D721Med (cell line): ENCODE results near the gene C4orf50.
A peak's percentile ranks its signal among the peaks of the same experiment; 100 is the strongest.
"Not testable (repeated sequence)": the region's sequence is repeated elsewhere in the genome, so short reads cannot be mapped to it uniquely, and the experiment has no call there.

ENCODE experiments used
- DNase-seq: peaks from one replicate; pipeline ENCODE4 v3.0.0; 2011; ENCODE audit warnings: low spot score; ENCODE audit not compliant: insufficient read length
- FAIRE-seq: peaks from 2 replicates; lab custom pipeline; 2011; peaks lifted over from hg19 to GRCh38; lab: Jason Lieb, UNC
- TF ChIP-seq, protein P1 (sequence below): IDR thresholded peaks from 2 replicates; pipeline ENCODE4 v1.5.1; 2012; ENCODE audit warnings: mild to moderate bottlenecking, control low read depth; ENCODE audit not compliant: insufficient read depth; ENCODE audit errors: missing control alignments

C4orf50 gene

DNA sequence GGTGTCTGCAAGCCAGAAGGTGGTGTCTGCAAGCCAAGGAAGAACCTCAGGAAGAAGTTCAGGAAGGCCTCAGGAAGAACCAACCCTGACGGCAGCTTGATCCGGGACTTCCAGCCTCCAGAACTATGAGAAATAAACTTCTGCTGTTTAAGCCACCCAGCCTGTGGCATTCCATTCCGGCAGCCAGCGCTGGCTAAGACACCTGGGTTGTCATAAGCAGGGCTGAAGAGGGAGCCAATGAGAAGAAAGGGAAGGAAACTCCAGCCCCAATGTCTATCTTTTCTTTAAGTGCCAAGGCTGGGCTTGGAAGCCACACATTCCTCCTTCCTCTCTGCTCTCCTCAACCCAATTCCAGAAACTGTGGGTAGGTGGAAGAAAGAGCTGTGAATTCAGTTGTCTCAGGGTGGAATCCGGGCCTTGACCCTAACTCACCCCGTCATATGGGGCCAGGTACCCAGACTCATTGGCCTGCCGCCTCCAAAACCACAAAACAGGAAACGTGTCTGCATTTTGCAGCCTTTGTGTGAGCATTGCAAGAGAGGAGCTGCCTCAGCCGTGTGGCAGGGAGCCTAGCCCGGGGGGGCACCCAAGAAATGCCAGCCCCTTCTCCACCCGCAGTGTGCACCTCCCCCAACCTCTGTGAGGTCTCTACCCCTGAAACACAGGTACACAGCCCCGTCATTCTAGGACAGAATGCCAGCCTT, 152.2 kb downstream of the C4orf50 start:
- no peak for FAIRE-seq
- TF ChIP-seq, protein P1, sequence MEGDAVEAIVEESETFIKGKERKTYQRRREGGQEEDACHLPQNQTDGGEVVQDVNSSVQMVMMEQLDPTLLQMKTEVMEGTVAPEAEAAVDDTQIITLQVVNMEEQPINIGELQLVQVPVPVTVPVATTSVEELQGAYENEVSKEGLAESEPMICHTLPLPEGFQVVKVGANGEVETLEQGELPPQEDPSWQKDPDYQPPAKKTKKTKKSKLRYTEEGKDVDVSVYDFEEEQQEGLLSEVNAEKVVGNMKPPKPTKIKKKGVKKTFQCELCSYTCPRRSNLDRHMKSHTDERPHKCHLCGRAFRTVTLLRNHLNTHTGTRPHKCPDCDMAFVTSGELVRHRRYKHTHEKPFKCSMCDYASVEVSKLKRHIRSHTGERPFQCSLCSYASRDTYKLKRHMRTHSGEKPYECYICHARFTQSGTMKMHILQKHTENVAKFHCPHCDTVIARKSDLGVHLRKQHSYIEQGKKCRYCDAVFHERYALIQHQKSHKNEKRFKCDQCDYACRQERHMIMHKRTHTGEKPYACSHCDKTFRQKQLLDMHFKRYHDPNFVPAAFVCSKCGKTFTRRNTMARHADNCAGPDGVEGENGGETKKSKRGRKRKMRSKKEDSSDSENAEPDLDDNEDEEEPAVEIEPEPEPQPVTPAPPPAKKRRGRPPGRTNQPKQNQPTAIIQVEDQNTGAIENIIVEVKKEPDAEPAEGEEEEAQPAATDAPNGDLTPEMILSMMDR = no peak
- no peak for DNase-seq

DNA sequence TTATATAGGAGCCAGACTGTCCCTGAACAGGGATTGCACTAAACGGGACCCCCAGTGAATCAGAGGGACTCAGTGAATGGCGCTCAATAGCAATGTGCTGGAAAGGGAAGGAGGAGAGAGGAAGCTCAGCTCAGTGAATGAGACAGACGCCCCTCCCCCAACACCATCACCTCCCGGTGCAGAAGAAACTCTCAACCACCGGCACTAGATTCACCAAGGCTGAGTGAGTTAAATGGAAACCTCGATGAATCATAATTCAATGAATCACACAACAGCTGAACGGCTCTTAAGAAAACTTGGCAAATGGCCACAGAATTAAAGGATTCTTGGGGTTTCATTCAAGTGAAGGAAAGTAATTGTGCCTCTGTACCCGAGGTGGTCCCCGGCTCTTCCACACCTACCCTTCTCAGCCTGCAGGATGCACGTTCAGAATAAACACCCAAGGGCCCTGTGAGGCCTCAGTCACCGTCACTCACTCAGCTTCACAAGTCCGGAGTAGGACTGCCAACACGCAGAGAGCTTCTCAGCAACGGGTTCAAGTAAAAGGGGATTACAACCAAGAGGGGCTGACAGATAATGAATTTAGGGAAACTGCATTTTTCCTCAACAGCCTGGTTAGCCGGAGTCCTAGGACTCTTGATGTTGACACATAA, 154.6 kb downstream of the C4orf50 start:
- no peak for FAIRE-seq
- no peak for DNase-seq

DNA sequence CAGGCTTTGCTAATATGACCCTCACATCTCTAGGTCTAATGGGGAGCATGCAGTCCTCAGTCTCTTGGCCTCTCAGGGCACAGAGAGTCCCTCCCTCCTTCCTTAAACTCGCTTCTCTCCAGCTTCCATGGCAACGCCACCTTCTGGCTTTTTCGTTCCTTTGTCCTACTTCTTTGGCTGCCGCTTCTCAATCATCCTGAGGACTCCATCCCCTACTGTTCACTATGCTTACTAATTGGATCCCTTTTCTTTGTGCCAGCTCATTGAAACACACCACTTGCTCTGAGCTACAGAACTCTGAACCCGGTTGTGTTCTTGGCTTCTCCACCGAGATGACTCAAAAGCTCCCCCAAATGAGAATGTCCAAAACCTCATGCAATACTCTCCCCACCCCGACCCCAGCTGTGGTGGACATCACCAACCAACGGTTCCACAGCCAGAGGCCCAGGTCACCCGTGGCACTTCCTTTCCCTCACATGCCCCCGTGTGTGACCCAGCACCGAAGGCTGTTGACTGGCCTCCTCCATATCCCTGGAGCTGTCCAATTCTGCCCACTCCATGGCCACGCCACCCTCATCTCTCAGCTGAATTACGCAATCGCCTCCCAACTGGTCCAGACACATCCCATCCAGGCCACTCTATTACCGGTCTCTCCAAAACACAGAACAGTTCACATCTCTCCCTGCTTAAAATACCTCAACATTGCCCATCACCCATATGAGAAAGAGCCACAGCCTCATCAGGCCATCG, 160.0 kb downstream of the C4orf50 start:
- DNase-seq (no peak), FAIRE-seq (no peak)
- TF ChIP-seq, protein P1 = no peak

More for the DNA sequence above, 154.6 kb downstream of the C4orf50 start:
- TF ChIP-seq, protein P1 = no peak

DNA sequence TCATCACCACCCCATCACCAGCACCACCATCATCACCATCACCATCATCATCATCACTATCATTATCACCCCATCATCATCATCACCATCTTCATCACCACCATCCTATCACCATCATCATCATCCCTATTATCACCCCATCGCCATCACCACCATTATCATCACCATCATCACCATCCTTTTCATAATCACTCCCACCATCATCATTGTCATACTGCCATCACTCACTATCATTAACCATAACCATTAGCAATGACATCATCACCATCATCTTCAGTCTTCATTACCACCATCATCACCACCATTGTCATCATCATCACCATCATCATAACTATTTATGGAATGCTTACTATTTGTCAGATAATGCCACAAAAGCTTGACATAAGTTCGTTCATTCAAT, 161.0 kb downstream of the C4orf50 start:
- FAIRE-seq = peak; percentile 41
- no peak for DNase-seq
- TF ChIP-seq, protein P1 = no peak

DNA sequence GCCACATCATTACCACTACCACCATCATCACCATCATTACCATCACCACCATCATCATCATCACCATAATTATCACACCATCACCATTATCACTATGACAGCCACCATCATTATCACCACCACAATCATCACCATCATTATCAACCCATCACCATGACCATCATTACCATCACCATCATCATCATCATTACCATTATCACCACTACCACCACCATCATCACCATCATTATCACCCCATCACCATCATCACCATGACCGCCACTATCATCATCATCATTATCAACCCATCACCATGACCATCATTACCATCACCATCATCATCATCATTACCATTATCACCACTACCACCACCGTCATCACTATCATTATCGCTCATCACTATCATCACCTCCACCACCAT, 161.9 kb downstream of the C4orf50 start:
- FAIRE-seq = peak; percentile 81
- not testable (repeated sequence) for DNase-seq

DNA sequence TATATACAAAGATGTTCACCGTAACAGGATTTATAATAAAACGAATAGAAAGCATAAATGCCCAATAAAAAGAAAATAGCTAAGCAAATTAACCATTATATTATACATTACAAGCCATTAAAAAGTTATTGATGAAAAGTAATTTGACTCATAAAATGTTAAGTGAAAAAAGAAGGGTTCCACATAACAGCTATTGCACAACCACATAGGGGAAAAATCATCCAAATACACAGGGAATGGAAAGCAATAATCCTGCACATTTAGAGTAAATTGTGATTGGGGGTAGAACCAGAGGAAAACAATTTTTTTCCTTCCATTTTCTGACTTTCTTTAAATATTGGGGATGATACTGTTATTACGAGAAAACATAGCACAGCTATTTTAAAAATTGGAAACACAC, 163.3 kb downstream of the C4orf50 start:
- no peak for FAIRE-seq
- DNase-seq = no peak
- TF ChIP-seq, protein P1 = no peak

DNA sequence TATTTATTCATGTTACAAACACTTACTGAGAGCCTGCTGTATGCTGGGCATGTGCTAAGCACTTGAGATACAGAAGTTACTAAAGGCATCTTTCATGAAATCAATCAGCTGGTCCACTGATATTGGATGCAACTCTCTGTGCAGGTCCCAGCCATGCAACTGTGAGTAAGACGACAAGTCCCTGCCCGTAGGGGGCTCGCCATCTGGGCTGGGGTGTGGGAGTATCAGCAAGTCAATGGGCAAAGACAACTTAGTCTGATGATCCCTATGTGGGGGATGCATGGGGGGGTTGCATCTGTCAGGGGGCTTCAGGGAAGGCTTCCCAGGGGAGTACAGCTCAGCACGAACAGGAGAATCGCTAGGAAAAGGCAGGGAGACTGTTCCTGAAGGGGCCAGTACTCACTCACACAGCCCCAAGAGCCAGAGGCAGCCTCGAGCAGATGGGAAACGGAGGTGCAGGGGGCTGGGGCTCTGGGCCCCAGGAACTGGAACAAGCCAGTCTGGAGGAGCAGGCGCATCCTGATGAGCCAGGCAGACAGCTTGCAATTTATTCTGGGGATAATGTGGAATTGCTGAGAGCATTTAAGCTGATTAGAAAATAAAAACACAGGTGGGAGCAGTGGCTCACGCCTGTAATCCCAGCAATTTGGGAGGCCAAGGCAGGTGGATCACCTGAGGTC, 165.6 kb downstream of the C4orf50 start:
- DNase-seq (no peak), FAIRE-seq (peak; percentile 82)

More for the DNA sequence above, 165.6 kb downstream of the C4orf50 start:
- TF ChIP-seq, protein P1 = no peak
